ENCODE data around the gene HLX. TPM values are rescaled to one million over a fixed set of nuclear protein-coding genes. Genes with fewer than 3 reads are reported as not detected.

The HLX gene
- total RNA-seq, 6 experiments from 2014 or later = 5.5 to 10.8 (median 6.7) TPM

- intact Hi-C loops (cut with DNase I) = no loop called here
- no peaks in the 10 kb centered on the region for H3K9me3 ChIP-seq
- TF ChIP-seq, protein P1, sequence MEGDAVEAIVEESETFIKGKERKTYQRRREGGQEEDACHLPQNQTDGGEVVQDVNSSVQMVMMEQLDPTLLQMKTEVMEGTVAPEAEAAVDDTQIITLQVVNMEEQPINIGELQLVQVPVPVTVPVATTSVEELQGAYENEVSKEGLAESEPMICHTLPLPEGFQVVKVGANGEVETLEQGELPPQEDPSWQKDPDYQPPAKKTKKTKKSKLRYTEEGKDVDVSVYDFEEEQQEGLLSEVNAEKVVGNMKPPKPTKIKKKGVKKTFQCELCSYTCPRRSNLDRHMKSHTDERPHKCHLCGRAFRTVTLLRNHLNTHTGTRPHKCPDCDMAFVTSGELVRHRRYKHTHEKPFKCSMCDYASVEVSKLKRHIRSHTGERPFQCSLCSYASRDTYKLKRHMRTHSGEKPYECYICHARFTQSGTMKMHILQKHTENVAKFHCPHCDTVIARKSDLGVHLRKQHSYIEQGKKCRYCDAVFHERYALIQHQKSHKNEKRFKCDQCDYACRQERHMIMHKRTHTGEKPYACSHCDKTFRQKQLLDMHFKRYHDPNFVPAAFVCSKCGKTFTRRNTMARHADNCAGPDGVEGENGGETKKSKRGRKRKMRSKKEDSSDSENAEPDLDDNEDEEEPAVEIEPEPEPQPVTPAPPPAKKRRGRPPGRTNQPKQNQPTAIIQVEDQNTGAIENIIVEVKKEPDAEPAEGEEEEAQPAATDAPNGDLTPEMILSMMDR (IDR thresholded peaks at IDR 0.05) = no peak
- TF ChIP-seq POLR2A (IDR thresholded peaks at IDR 0.05) = no peak
- peak; percentile 83 to 92 (median 90) for ATAC-seq
- 51% methylated on average over 4 of the region's 5 CpGs for WGBS (ENCODE audit: insufficient coverage, low coverage, low lambda C conversion rate, missing lambda C conversion rate)
- no peaks in the 10 kb centered on the region for H3K27me3 ChIP-seq
- H3K27ac ChIP-seq = no peak overlapping the region
- no peak overlapping the region for H3K4me3 ChIP-seq
- peaks cover 0 to 9% (median 2%) of the 10 kb centered on the region in 4 donors for H3K4me1 ChIP-seq
- H3K36me3 ChIP-seq = no peaks in the 10 kb centered on the region
- DNase-seq = no peak
These were observed 26.7 kb downstream of the HLX start for GRCh38 chr1:220905650-220906560.

DNA sequence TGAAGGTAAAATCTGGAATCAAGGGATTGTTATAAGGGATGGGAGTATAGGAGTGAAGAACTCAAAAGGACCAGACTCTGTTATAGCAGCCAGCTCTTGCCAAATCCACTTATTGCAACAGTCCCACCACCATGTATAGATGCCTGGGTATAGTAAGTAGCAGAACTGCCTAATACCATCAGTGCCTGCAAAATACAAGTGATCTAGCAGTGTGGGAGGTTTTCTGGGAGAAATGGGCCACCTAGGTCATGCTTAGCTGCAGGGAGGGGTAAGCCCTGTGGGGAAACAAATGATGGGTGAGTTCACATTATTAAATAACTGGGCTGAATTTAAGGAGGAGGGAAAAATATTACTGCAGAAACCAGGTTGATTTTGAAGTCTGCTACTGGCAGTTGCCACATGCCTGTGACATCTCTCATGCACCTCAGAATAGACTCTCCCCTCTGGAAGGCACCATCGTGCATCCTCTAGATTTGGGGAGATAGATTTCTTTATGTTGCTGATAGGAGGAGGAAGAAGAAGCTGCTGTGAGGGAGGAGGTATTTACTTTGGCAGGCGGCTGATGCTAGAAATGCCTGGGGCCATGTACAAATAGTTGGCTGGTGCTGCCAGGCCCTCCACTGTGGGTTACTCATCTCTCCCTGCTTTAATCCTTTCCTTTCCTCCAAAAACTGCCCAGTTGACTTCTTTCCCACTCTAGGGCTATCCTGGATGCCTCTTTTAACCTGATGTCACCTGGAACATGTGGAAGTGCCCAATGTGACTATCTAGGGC lies 27.5 kb downstream of the HLX start:
- DNase-seq = no peak
- no peak overlapping the region for H3K4me3 ChIP-seq
- H3K4me1 ChIP-seq = peaks cover 0 to 9% (median 2%) of the 10 kb centered on the region in 4 donors
- H3K9me3 ChIP-seq = no peaks in the 10 kb centered on the region
- no peak for TF ChIP-seq POLR2A (IDR thresholded peaks at IDR 0.05)
- TF ChIP-seq, protein P1 (IDR thresholded peaks at IDR 0.05) = no peak
- no peaks in the 10 kb centered on the region for H3K36me3 ChIP-seq
- WGBS (ENCODE audit: insufficient coverage, low coverage, low lambda C conversion rate, missing lambda C conversion rate) = 88% methylated on average over 2 of the region's 2 CpGs
- no peak overlapping the region for H3K27ac ChIP-seq
- no peaks in the 10 kb centered on the region for H3K27me3 ChIP-seq
- peak in 1 of 4 donors; percentile 11 for ATAC-seq
- intact Hi-C loops (cut with DNase I) = no loop called here

DNA sequence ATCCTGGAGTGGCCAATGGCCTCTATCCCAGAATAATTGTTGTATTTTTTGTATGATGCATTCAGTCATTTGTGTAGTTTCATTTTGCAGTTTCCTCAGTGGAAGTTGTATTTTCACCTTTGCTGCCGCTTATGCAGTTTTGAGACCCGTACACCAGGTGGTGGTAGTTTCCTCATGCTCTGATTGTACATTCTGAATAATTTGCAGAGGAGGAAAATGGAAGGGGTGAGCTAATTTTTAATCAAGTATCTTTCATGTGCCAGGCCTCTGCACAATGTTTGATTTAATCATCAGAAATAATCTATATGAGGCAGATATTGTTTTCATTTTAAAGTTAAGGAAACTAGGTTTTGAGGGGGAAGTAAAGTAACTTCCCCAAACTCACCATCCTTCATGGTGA lies 29.5 kb downstream of the HLX start:
- no peaks in the 10 kb centered on the region for H3K36me3 ChIP-seq
- no peak overlapping the region for H3K27ac ChIP-seq
- WGBS (ENCODE audit: insufficient coverage, low coverage, low lambda C conversion rate, missing lambda C conversion rate) = 5% methylated on average over 2 of the region's 2 CpGs
- ATAC-seq (peak; percentile 73 to 82 (median 81)), DNase-seq (no peak)
- intact Hi-C loops (cut with DNase I) = no loop called here
- H3K27me3 ChIP-seq = no peaks in the 10 kb centered on the region
- TF ChIP-seq, protein P1 (IDR thresholded peaks at IDR 0.05) = peak; percentile 60 to 84 (median 75)
- TF ChIP-seq POLR2A (IDR thresholded peaks at IDR 0.05) = no peak
- no peaks in the 10 kb centered on the region for H3K9me3 ChIP-seq
- H3K4me3 ChIP-seq = no peak overlapping the region
- peaks cover 0 to 11% (median 2%) of the 10 kb centered on the region in 4 donors for H3K4me1 ChIP-seq

GRCh38 chr1:220910021-220910420 lies 30.8 kb downstream of the HLX start:
- intact Hi-C loops (cut with DNase I) = no loop called here
- H3K27me3 ChIP-seq = no peaks in the 10 kb centered on the region
- H3K36me3 ChIP-seq = no peaks in the 10 kb centered on the region
- H3K27ac ChIP-seq = no peak overlapping the region
- WGBS (ENCODE audit: insufficient coverage, low coverage, low lambda C conversion rate, missing lambda C conversion rate) = 93% methylated on average over 5 of the region's 5 CpGs
- TF ChIP-seq, protein P1 (IDR thresholded peaks at IDR 0.05) = no peak
- TF ChIP-seq POLR2A (IDR thresholded peaks at IDR 0.05) = no peak
- H3K4me1 ChIP-seq = peaks cover 0 to 24% (median 6%) of the 10 kb centered on the region in 4 donors
- H3K9me3 ChIP-seq = no peaks in the 10 kb centered on the region
- no peak for DNase-seq
- no peak for ATAC-seq
- no peak overlapping the region for H3K4me3 ChIP-seq

Data from right lobe of liver (tissue), 6 donors.